ENCODE data around the gene SH3PXD2A. TPM values are rescaled to one million over a fixed set of nuclear protein-coding genes. Genes with fewer than 3 reads are reported as not detected.
A peak's percentile ranks its signal among the peaks of the same experiment; 100 is the strongest.
"Not testable (repeated sequence)": the region's sequence is repeated elsewhere in the genome, so short reads cannot be mapped to it uniquely, and the experiment has no call there.

Gene SH3PXD2A
- total RNA-seq, 4 donors from 2014 or later: 9.4 to 20.6 (median 11.2) TPM

GRCh38 chr10:103761075-103761920 lies 94.1 kb downstream of the SH3PXD2A start:
- H3K9me3 ChIP-seq: no peaks in the 10 kb centered on the region
- no peaks in the 10 kb centered on the region for H3K36me3 ChIP-seq
- no peak for DNase-seq
- H3K27me3 ChIP-seq: no peaks in the 10 kb centered on the region
- 69 to 70% methylated on average over 7 of the region's 7 CpGs for whole genome bisulfite sequencing, 2 donors
- H3K27ac ChIP-seq: no peak overlapping the region
- peaks cover 0 to 33% of the 10 kb centered on the region in 2 donors for H3K4me1 ChIP-seq
- intact Hi-C loops (cut with DNase I): no loop called here
- no peak for TF ChIP-seq POLR2A (IDR thresholded peaks at IDR 0.05)
- TF ChIP-seq CTCF (IDR thresholded peaks at IDR 0.05): no peak
- no peak overlapping the region for H3K4me3 ChIP-seq (replicated peaks in 1 of 3)

- H3K9me3 ChIP-seq; intact Hi-C loops (cut with DNase I); H3K27ac ChIP-seq; H3K4me3 ChIP-seq (replicated peaks in 1 of 3); H3K36me3 ChIP-seq; DNase-seq; H3K27me3 ChIP-seq: not testable (repeated sequence)
- H3K4me1 ChIP-seq: peaks cover 0 to 30% of the 10 kb centered on the region in 2 donors
- WGBS, 2 donors: 99 to 100% methylated on average over 3 of the region's 3 CpGs
Observed at GRCh38 chr10:103760233-103760632, 95.1 kb downstream of the SH3PXD2A start.

GRCh38 chr10:103759100-103759781 lies 96.1 kb downstream of the SH3PXD2A start:
- TF ChIP-seq CTCF (IDR thresholded peaks at IDR 0.05) (no peak), POLR2A (IDR thresholded peaks at IDR 0.05) (no peak)
- DNase-seq: no peak
- Histone ChIP-seq H3K9me3 (no peaks in the 10 kb centered on the region), H3K27me3 (no peaks in the 10 kb centered on the region), H3K4me3 (replicated peaks in 1 of 3) (no peak overlapping the region), H3K27ac (peak overlapping the region in 2 of 3 donors; percentile 29 to 45), H3K4me1 (peaks cover 0 to 30% of the 10 kb centered on the region in 2 donors), H3K36me3 (no peaks in the 10 kb centered on the region)
- intact Hi-C loops (cut with DNase I): no loop called here
- 36 to 56% methylated on average over 10 of the region's 10 CpGs for WGBS, 2 donors

GRCh38 chr10:103758294-103758681 lies 97.1 kb downstream of the SH3PXD2A start:
- Histone ChIP-seq H3K36me3 (no peaks in the 10 kb centered on the region), H3K27ac (peak overlapping the region in 1 of 3 donors; percentile 45), H3K9me3 (no peaks in the 10 kb centered on the region), H3K4me1 (peaks cover 0 to 30% of the 10 kb centered on the region in 2 donors), H3K27me3 (no peaks in the 10 kb centered on the region), H3K4me3 (replicated peaks in 1 of 3) (no peak overlapping the region)
- TF ChIP-seq CTCF (IDR thresholded peaks at IDR 0.05) (no peak), POLR2A (IDR thresholded peaks at IDR 0.05) (no peak)
- no peak for DNase-seq
- intact Hi-C loops (cut with DNase I): no loop called here
- 89 to 90% methylated on average over 2 of the region's 2 CpGs for WGBS, 2 donors

- intact Hi-C loops (cut with DNase I): no loop called here
- Histone ChIP-seq H3K9me3 (no peaks in the 10 kb centered on the region), H3K27me3 (no peaks in the 10 kb centered on the region), H3K27ac (peak overlapping the region in 1 of 3 donors; percentile 45), H3K4me3 (replicated peaks in 1 of 3) (no peak overlapping the region), H3K4me1 (peaks cover 0 to 30% of the 10 kb centered on the region in 2 donors), H3K36me3 (no peaks in the 10 kb centered on the region)
- TF ChIP-seq POLR2A (IDR thresholded peaks at IDR 0.05): no peak
- no peak for TF ChIP-seq CTCF (IDR thresholded peaks at IDR 0.05)
- DNase-seq: peak; percentile 13 to 22
- 73 to 79% methylated on average over 17 to 18 of the region's 18 CpGs for WGBS, 2 donors
Observed at GRCh38 chr10:103757531-103758293, 97.7 kb downstream of the SH3PXD2A start.
